ENCODE data around the gene MIPOL1.

- TF ChIP-seq CTCF (IDR thresholded peaks at IDR 0.05; ENCODE audit: low read depth, low read length) (no peak), POLR2A (IDR thresholded peaks at IDR 0.05; ENCODE audit: extremely low read depth, insufficient read length) (no peak), MAX (IDR thresholded peaks at IDR 0.05; ENCODE audit: low read depth, low read length) (no peak)
Observed at GRCh38 chr14:37172936-37173614, 24.7 kb upstream of the MIPOL1 start.
